Measurements from ENCODE around the gene PAX4. TPM values are rescaled to one million over a fixed set of nuclear protein-coding genes. Genes with fewer than 3 reads are reported as not detected.

PAX4 gene
- total RNA-seq, 1 experiment from 2014 or later = not detected

- Histone ChIP-seq H2BK20ac (ENCODE audit: low read depth, low read length, poor library complexity, severe bottlenecking) (no peak overlapping the region), H3K14ac (ENCODE audit: insufficient read depth, low read length) (peak overlapping the region; percentile 4), H3K79me1 (ENCODE audit: insufficient read depth, low read depth, low read length, poor library complexity, severe bottlenecking) (peaks cover 6% of the 10 kb centered on the region), H3K4me1 (ENCODE audit: insufficient read depth, low read length) (peaks cover 2% of the 10 kb centered on the region; the same call in 1 of the 2 replicates), H3K56ac (ENCODE audit: insufficient read length, low read depth, low read length) (no peak overlapping the region), H2BK5ac (ENCODE audit: insufficient read length, low read length) (no peak overlapping the region), H3K23ac (ENCODE audit: insufficient read length, low read depth, low read length) (no peak overlapping the region), H2AK5ac (ENCODE audit: insufficient read length, low read length) (no peak overlapping the region), H4K91ac (ENCODE audit: insufficient read length, low read depth, low read length) (no peak overlapping the region), H4K8ac (replicated peaks; ENCODE audit: insufficient read length, low read depth, low read length) (no peak overlapping the region), H4K5ac (ENCODE audit: insufficient read length, low read depth, low read length) (no peak overlapping the region), H3K9me3 (ENCODE audit: control insufficient read depth, low read depth, low read length) (no peaks in the 10 kb centered on the region), H3K18ac (ENCODE audit: insufficient read length, low read depth, low read length) (no peak overlapping the region), H3K27me3 (ENCODE audit: insufficient read depth, low read length) (peaks cover 7% of the 10 kb centered on the region; the same call in 1 of the 2 replicates), H2AFZ (ENCODE audit: low read length) (peak overlapping the region; percentile 1), H2BK120ac (ENCODE audit: low read depth, low read length, poor library complexity, severe bottlenecking) (no peak overlapping the region), H3K79me2 (ENCODE audit: insufficient read depth, low read length) (no peaks in the 10 kb centered on the region), H4K20me1 (ENCODE audit: control insufficient read depth, insufficient read depth, insufficient read length) (no peaks in the 10 kb centered on the region), H3T11ph (ENCODE audit: low read length) (no peak overlapping the region), H2BK15ac (ENCODE audit: low read depth, low read length) (no peak overlapping the region), H3K9ac (ENCODE audit: extremely low read depth, insufficient read length, low read length) (peak overlapping the region; percentile 45), H3K23me2 (ENCODE audit: insufficient read length, low read depth, low read length, poor library complexity, severe bottlenecking) (peaks cover 18% of the 10 kb centered on the region), H3K4me2 (ENCODE audit: insufficient read depth, insufficient read length, low read length) (peak overlapping the region; percentile 82), H3K27ac (ENCODE audit: insufficient read length, low read depth, low read length) (no peak overlapping the region), H2BK12ac (ENCODE audit: insufficient read length, low read depth, low read length) (no peak overlapping the region), H3K4ac (ENCODE audit: low read depth, low read length) (no peak overlapping the region)
- TF ChIP-seq CTCF (conservative IDR thresholded peaks at IDR 0.05) = no peak
- Mint-ChIP-seq H3K4me3 (peak overlapping the region; percentile 78 to 94), H3K4me1 (peaks cover 18 to 33% of the 10 kb centered on the region in 2 experiments), H3K36me3 (ENCODE audit: insufficient read depth in 1 of 3, low read depth in 3 of 3) (peaks cover 29 to 46% (median 31%) of the 10 kb centered on the region in 3 experiments), H3K9me3 (no peaks in the 10 kb centered on the region), H3K27me3 (ENCODE audit: low read depth) (peaks cover 24% of the 10 kb centered on the region), H3K27ac (peak overlapping the region in 1 of 3 experiments; percentile 44; a peak in 1 of 7 replicates)
- no peak for DNase-seq
- WGBS (ENCODE audit: extremely low coverage, insufficient read length, low lambda C conversion rate) = no CpG with 5 or more reads among the region's 20 CpGs
Observed at GRCh38 chr7:127587663-127588018, 30.3 kb downstream of the PAX4 start.
